Activated CD8-positive, alpha-beta memory T cell treated with anti-CD3 and anti-CD28 coated beads, Interleukin-2, amount 10 ng/mL, durations not matched to agents 7 days and 5 days (primary cell): ENCODE results near the gene TMEM125. TPM values are rescaled to one million over a fixed set of nuclear protein-coding genes. Genes with fewer than 3 reads are reported as not detected.

Source experiments
- ATAC-seq: fragments of 150-1000 bp; cut with Tn5 transposase; one replicate; pipeline ENCODE4 v1.10.0; 2021; ENCODE audit warnings: moderate library complexity
- CTCF ChIA-PET: fragments of 350-600 bp; sonication (Branson Sonifier 250); formaldehyde crosslinking; loops from one replicate; lab custom pipeline; 2021; ENCODE audit warnings: antibody characterized with exemption; lab: Charles Lee
- DNase-seq: peaks from one replicate; pipeline ENCODE4 v3.0.0-alpha.2; 2020
- H3K27ac Mint-ChIP-seq: one replicate; pipeline ENCODE4 v1.8.0; 2021; ENCODE audit warnings: mild to moderate bottlenecking, mixed read lengths
- H3K27me3 Mint-ChIP-seq: one replicate; pipeline ENCODE4 v1.8.0; 2021; ENCODE audit warnings: mixed read lengths
- H3K36me3 Mint-ChIP-seq: one replicate; pipeline ENCODE4 v1.8.0; 2021; ENCODE audit warnings: mild to moderate bottlenecking, mixed read lengths
- H3K4me1 Mint-ChIP-seq: one replicate; pipeline ENCODE4 v1.8.0; 2021; ENCODE audit warnings: mixed read lengths
- H3K4me3 Mint-ChIP-seq: one replicate; pipeline ENCODE4 v1.8.0; 2021; ENCODE audit warnings: mild to moderate bottlenecking, moderate library complexity, mixed read lengths
- H3K9me3 Mint-ChIP-seq: one replicate; pipeline ENCODE4 v1.8.0; 2022; ENCODE audit warnings: low read depth, mixed read lengths
- total RNA-seq, 2 experiments: library from RNA; stranded (reverse); gene quantifications; one replicate each; pipeline ENCODE4 v1.2.3, GENCODE V29; 2021

TMEM125 gene
- total RNA-seq, 2 experiments from 2014 or later, result not detected

DNA sequence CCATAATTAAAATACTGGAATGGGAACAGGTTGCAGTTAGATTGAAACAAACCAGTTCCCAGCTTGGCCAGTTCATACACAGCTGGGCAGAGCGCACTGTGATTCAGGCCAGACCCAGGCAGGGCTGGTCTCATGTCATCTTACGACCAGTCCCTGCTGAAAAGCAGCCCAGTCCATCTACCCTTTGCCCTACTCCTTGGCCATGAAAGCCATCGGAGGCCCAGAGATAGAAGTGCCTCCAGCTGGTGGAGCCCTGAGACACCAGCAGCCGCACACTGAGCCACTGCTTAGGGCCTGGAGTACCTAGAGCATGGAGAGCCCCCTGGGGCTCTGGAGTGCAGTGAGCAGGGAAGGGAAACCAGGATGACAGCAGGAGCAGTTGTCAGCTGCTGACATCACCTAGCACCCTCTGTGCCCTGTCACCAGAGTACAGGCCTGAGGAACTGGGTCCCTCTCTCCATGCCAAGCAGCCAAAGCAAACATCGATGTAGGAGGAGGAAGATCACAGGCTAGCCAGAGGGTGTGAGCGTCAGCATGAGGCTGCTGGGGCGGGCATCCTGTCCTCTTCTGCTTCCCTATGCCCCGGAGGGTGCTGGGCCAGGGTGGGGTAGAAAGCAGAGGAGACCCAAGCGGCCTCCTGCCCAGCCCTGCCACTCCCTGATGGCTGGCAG, 34.2 kb upstream of the TMEM125 start:
- peaks cover under 1% of the 10 kb centered on the region for H3K36me3 Mint-ChIP-seq
- no peaks in the 10 kb centered on the region for H3K9me3 Mint-ChIP-seq
- no peak for ATAC-seq
- peaks cover 4% of the 10 kb centered on the region for H3K4me1 Mint-ChIP-seq
- CTCF ChIA-PET, result no interaction called here
- H3K27me3 Mint-ChIP-seq, result no peaks in the 10 kb centered on the region
- DNase-seq, result no peak
- H3K4me3 Mint-ChIP-seq, result no peak overlapping the region
- H3K27ac Mint-ChIP-seq, result no peak overlapping the region

DNA sequence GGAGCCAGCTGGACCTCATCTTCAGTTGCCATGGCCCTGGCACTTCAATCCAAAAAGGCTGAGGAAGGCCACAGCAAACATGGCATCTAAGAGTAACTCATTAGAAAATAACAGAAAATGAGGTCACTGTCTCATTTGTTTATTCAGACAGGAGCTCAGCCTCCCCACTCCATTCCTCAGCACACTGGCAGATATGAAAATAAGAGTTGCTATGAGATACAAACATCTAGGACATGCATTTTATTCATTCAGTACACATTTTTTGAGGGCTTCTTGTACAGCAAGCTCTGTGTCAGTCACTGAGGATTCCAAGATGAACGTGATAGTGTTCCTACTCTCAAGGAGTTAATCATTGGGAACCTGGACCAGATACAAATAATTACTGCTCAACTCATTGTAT, 32.7 kb upstream of the TMEM125 start:
- CTCF ChIA-PET, result interaction anchor here (3.5 kb wide), 1 partner anchor 178 kb away, joined by 18 read pairs; no protein-coding TSS in a partner anchor
- no peak for DNase-seq
- H3K4me3 Mint-ChIP-seq, result no peak overlapping the region
- peaks cover 5% of the 10 kb centered on the region for H3K27me3 Mint-ChIP-seq
- no peaks in the 10 kb centered on the region for H3K9me3 Mint-ChIP-seq
- H3K27ac Mint-ChIP-seq, result no peak overlapping the region
- ATAC-seq, result no peak
- H3K36me3 Mint-ChIP-seq, result peaks cover 1% of the 10 kb centered on the region
- H3K4me1 Mint-ChIP-seq, result peaks cover 4% of the 10 kb centered on the region

DNA sequence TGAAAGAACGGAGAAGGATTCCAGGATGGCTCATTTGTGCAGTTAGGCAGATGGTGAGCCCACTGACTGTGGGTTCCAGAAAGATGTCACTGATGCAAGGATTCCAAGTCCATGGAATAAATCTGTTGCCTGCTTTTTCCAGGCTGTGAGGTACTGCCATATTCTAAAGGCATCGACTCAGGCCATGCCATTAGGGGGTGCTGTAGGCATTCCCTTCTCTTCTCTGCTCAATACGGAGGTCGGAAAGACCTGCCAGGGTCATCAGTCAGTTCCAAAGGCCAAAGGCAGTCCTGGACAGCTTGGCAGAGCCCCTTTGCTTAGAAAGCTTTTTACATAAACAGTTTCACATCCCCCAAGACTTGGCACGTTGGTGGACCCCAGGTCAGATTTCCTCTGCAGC, 31.7 kb upstream of the TMEM125 start:
- peaks cover 1% of the 10 kb centered on the region for H3K36me3 Mint-ChIP-seq
- no peak overlapping the region for H3K27ac Mint-ChIP-seq
- no peak overlapping the region for H3K4me3 Mint-ChIP-seq
- CTCF ChIA-PET, result interaction anchor here (0.7 to 3.5 kb wide), 4 partner anchors 14 to 181 kb away, joined by 4 to 18 read pairs (median 4); no protein-coding TSS in a partner anchor
- ATAC-seq (peak; percentile 51), DNase-seq (peak; percentile 65)
- H3K9me3 Mint-ChIP-seq, result no peaks in the 10 kb centered on the region
- peaks cover 4% of the 10 kb centered on the region for H3K4me1 Mint-ChIP-seq
- peaks cover 7% of the 10 kb centered on the region for H3K27me3 Mint-ChIP-seq

DNA sequence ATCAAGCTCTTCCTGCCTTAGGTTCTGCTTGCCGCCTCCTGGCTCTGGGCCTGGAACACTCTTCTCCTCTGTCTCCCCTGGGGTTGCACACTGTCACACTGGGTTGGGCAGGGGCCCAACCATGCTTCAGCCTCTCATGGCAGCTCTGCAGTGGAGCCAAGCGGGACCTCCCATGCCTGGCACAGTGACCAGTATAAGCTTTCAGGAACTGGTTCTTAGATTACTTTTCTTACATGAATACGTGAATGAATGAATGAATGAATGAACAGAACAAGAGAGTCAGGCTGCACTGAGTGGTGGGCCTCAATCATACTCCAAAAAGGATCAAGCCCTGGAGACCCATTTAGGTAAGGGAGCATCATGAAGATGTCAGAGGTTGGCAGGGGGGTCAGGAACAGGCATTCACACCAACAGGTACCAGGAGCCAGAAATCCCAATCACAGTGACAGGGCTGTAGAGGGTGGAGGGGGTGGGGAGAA, 30.8 kb upstream of the TMEM125 start:
- no peak overlapping the region for H3K27ac Mint-ChIP-seq
- H3K27me3 Mint-ChIP-seq, result peaks cover 7% of the 10 kb centered on the region
- H3K9me3 Mint-ChIP-seq, result no peaks in the 10 kb centered on the region
- H3K36me3 Mint-ChIP-seq, result peaks cover 1% of the 10 kb centered on the region
- no peak for DNase-seq
- CTCF ChIA-PET, result interaction anchor here (0.7 to 3.5 kb wide), 5 partner anchors 12 to 180 kb away, joined by 4 to 18 read pairs (median 4); no protein-coding TSS in a partner anchor
- peaks cover 4% of the 10 kb centered on the region for H3K4me1 Mint-ChIP-seq
- no peak overlapping the region for H3K4me3 Mint-ChIP-seq
- no peak for ATAC-seq

DNA sequence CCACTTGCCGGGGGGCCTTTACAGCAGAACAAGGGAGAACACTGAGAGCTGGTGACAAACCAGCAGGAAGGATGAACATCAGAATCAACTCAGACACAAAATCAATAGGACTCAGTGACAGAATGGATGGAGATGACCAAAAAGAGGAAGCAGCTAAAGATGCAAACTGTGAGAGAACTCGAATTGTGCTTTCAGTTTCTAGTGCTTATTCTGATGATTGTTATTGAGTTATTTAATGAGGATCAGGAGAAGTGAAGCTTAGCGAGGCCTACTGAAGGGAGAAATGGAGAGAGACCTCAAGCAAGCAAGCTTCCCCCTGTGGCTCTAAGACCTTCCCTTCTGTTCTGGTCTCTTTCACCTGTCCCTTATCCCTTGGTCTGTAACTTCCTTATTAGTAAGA, 30.3 kb upstream of the TMEM125 start:
- H3K9me3 Mint-ChIP-seq, result no peaks in the 10 kb centered on the region
- CTCF ChIA-PET, result interaction anchor here (1.2 to 3.5 kb wide), 3 partner anchors 12 to 175 kb away, joined by 4 to 18 read pairs (median 4); no protein-coding TSS in a partner anchor
- ATAC-seq, result no peak
- H3K36me3 Mint-ChIP-seq, result peaks cover 1% of the 10 kb centered on the region
- no peak for DNase-seq
- H3K27me3 Mint-ChIP-seq, result peaks cover 7% of the 10 kb centered on the region
- no peak overlapping the region for H3K4me3 Mint-ChIP-seq
- H3K27ac Mint-ChIP-seq, result no peak overlapping the region
- peaks cover 4% of the 10 kb centered on the region for H3K4me1 Mint-ChIP-seq

DNA sequence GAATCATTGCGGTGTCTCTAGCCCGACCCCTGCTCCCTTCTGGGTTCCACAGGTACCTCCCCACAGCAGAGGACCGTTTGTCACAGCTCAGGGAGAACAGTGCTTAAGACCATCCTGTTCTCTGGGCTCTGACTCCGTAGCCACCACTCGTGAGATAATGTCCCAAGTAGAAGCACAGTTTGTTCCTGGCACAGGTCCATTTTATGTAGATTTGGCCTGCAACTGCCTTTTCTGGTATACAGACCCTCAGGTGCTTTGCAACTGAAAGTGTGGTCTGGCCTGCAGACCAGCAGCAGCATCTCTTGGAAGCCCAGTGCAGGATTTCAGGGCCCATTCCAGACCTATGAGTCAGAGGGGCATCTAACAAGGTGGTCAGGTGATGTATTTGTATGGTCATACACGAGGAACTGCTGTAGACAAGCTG, 28.4 kb upstream of the TMEM125 start:
- Mint-ChIP-seq H3K9me3 (no peaks in the 10 kb centered on the region), H3K27me3 (peaks cover 21% of the 10 kb centered on the region), H3K27ac (no peak overlapping the region), H3K4me1 (peaks cover 4% of the 10 kb centered on the region), H3K4me3 (no peak overlapping the region), H3K36me3 (peaks cover 1% of the 10 kb centered on the region)
- CTCF ChIA-PET, result interaction anchor here (2.4 kb wide), 1 partner anchor 15 kb away, joined by 6 read pairs; no protein-coding TSS in a partner anchor
- DNase-seq (no peak), ATAC-seq (no peak)

DNA sequence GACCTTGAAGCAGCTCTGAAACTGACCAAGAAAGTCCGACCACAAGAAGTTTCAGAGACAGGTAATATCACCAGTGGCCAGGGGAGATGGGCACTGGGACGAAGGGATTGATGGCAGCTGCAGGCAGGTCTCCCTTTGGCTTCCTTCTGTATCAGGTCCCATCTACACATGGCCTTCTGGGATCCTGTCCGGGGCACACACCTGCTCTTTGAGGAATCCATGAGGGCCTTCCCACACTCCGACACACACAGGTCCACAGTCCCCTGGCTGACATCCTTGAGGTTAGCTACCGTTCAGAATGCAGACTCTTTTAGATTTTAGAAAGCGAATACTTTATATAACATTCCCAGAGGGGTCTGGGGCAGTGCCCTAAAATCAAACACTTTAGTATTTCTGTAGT, 26.5 kb upstream of the TMEM125 start:
- peaks cover 4% of the 10 kb centered on the region for H3K4me1 Mint-ChIP-seq
- CTCF ChIA-PET, result interaction anchor here (1.2 to 2.4 kb wide), 3 partner anchors 15 to 171 kb away, joined by 3 to 10 read pairs (median 6); no protein-coding TSS in a partner anchor
- no peak overlapping the region for H3K4me3 Mint-ChIP-seq
- DNase-seq (no peak), ATAC-seq (no peak)
- H3K9me3 Mint-ChIP-seq, result peaks cover 5% of the 10 kb centered on the region
- H3K27me3 Mint-ChIP-seq, result peaks cover 30% of the 10 kb centered on the region
- peaks cover 6% of the 10 kb centered on the region for H3K36me3 Mint-ChIP-seq
- no peak overlapping the region for H3K27ac Mint-ChIP-seq

DNA sequence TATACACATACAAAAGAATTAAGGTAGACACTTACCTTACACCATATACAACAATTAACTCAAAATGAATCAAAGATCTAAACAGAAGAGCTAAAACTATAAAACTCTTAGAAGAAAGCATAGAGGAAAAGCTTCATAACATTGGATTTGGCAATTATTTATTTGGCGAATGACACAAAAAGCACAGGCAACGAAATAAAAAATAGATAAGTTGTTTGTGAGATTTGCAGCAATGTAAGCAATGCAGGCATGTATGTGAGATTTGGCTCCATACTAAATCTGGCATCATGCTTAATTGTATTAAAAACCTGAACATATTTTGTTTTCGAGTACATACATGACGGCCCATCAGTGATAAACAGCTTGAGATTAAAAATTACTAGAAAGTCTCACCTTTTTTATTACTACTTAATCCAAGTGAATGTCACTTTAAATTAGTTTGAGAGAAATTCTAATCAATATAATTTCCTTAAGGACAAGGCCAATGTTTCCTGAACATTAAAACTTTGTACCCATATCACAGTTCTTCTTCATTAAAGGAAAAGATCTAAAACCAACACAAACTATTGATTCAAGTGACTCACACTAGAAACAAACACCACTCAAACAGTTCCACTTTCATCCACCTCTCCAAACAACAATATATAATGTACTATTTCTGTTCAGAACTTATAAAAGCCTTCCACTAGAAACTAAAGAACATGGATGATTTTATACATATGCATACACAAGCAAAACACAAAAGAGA, 23.1 kb upstream of the TMEM125 start:
- CTCF ChIA-PET, result no interaction called here
- Mint-ChIP-seq H3K27ac (no peak overlapping the region), H3K4me3 (no peak overlapping the region), H3K27me3 (peaks cover 44% of the 10 kb centered on the region), H3K36me3 (peaks cover 4% of the 10 kb centered on the region), H3K4me1 (no peaks in the 10 kb centered on the region), H3K9me3 (peaks cover 5% of the 10 kb centered on the region)
- ATAC-seq, result no peak
- DNase-seq, result no peak

DNA sequence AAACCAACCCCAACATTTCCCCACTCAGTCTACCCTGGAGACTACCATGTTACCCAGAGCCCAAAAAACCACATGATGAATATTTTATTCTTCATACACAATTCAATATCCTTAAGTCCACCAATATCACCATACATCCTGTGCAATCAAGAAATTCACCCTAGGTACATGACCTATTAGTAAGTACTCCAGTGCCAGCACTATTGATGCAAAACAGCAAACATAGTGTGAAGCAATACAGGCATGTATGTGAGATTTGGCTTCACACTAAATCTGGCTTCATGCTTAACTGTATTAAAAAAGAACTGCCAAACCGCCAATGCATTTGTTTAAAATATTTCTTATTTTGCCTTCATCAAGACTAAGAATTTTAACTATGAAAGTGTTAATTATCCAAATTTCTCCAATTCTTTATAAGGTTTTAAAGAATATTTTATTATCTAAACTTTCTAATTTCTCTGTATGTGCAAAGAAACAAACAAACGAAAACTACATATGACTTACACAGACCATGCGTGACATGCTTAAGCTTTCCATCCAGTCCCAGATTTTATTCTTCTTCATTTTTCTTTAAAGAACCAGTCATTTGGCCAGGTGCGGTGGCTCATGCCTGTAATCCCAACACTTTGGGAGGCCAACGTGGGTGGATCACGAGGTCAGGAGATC, 22.4 kb upstream of the TMEM125 start:
- CTCF ChIA-PET, result interaction anchor here (0.7 kb wide), 1 partner anchor 235 kb away, joined by 3 read pairs; no protein-coding TSS in a partner anchor
- Mint-ChIP-seq H3K9me3 (peaks cover 5% of the 10 kb centered on the region), H3K27me3 (peaks cover 42% of the 10 kb centered on the region), H3K4me3 (no peak overlapping the region), H3K36me3 (peaks cover 4% of the 10 kb centered on the region), H3K4me1 (no peaks in the 10 kb centered on the region), H3K27ac (no peak overlapping the region)
- ATAC-seq (no peak), DNase-seq (no peak)

DNA sequence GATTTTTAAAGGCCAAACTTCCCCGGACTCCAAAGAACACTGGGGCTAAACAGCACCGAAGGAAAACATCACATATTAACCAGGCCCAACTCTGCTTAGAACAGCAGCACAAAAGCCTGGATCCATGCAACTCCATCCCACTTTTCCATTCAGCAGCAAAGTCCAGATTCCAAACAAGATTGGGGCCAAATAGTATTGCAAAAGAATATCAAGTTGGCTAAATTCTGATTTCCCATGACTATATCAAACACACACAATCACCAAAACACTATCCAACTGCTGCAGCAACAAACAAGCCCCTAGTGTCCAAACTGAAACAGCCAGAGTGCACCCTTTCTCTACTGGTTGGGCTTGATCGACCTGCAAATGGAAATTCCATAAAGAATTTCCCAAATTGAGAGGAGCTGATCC, 19.4 kb upstream of the TMEM125 start:
- CTCF ChIA-PET, result no interaction called here
- ATAC-seq (no peak), DNase-seq (no peak)
- H3K9me3 Mint-ChIP-seq, result peaks cover 5% of the 10 kb centered on the region
- no peak overlapping the region for H3K4me3 Mint-ChIP-seq
- peaks cover 4% of the 10 kb centered on the region for H3K36me3 Mint-ChIP-seq
- H3K4me1 Mint-ChIP-seq, result no peaks in the 10 kb centered on the region
- no peak overlapping the region for H3K27ac Mint-ChIP-seq
- peaks cover 49% of the 10 kb centered on the region for H3K27me3 Mint-ChIP-seq

DNA sequence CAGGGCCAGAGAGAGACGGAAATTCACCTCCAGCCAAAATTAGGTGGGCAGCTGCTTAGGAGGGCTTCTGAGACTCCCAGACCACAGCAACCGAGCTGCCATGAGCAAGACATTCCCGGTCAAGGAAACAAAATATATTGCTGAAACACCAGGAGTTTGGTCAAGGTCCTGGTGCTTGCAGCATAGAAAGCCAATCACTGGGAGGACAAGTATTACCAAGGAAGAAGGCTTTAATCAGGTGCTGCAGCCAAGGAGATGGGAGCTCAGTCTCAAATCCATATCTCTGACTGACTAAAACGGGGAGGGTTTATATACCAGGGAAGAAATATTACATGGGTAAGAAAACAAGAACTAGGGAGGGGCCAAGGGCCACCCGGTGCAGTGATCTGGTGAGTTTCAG, 18.8 kb upstream of the TMEM125 start:
- DNase-seq (peak; percentile 25), ATAC-seq (no peak)
- Mint-ChIP-seq H3K27me3 (peaks cover 43% of the 10 kb centered on the region), H3K36me3 (peaks cover 4% of the 10 kb centered on the region), H3K4me1 (no peaks in the 10 kb centered on the region), H3K4me3 (no peak overlapping the region), H3K27ac (no peak overlapping the region), H3K9me3 (peaks cover 5% of the 10 kb centered on the region)
- CTCF ChIA-PET, result interaction anchor here (1.8 kb wide), 1 partner anchor 12 kb away, joined by 4 read pairs; no protein-coding TSS in a partner anchor

DNA sequence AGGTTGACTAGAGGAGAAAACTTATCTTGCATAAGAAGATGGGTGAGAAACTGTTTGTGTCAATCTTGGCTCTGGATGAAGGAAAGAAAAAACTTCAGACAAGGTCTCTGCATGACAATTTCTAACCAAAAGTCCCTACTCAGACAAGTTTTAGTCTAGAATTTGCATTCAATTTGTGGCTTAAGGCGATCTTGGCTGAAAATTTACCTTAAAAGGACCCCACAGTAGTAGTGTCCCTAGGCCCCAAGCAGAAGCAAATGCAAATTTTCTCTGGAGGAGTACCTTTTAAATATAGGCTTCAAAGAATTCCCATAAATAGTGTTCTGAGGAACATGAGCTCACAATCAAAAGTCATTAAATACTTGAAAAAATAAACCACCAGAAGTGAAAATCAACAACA, 17.6 kb upstream of the TMEM125 start:
- H3K27me3 Mint-ChIP-seq, result peaks cover 31% of the 10 kb centered on the region
- ATAC-seq, result no peak
- no peak overlapping the region for H3K4me3 Mint-ChIP-seq
- CTCF ChIA-PET, result interaction anchor here (1.8 kb wide), 1 partner anchor 14 kb away, joined by 4 read pairs; no protein-coding TSS in a partner anchor
- H3K36me3 Mint-ChIP-seq, result peaks cover 1% of the 10 kb centered on the region
- H3K9me3 Mint-ChIP-seq, result peaks cover 2% of the 10 kb centered on the region
- DNase-seq, result no peak
- no peaks in the 10 kb centered on the region for H3K4me1 Mint-ChIP-seq
- no peak overlapping the region for H3K27ac Mint-ChIP-seq

DNA sequence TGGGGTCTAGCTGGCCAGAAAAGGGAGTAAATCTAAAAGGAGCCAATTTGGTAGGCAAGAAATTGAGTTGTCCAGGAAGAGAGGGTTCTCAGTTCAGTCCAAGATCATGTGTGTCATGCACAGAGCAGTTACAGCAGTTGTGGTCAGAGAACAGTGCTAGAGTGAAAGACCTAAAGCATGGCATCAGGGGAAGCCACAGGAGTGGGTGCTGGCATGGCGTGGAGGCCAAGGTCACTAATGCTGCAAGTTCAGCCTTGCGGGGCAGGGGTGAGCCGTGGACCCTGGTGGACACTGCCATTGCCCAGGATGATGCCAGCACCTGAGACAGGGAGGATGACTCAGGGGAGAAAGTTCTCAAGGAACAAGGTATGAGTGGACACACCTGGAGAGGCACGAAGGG, 16.6 kb upstream of the TMEM125 start:
- no peaks in the 10 kb centered on the region for H3K4me1 Mint-ChIP-seq
- CTCF ChIA-PET, result no interaction called here
- no peak overlapping the region for H3K4me3 Mint-ChIP-seq
- peak; percentile 31 for DNase-seq
- H3K36me3 Mint-ChIP-seq, result no peaks in the 10 kb centered on the region
- no peaks in the 10 kb centered on the region for H3K9me3 Mint-ChIP-seq
- ATAC-seq, result no peak
- H3K27ac Mint-ChIP-seq, result no peak overlapping the region
- H3K27me3 Mint-ChIP-seq, result peaks cover 30% of the 10 kb centered on the region
